BE2C (cell line): ENCODE results near the gene TBC1D2. TPM values are rescaled to one million over a fixed set of nuclear protein-coding genes. Genes with fewer than 3 reads are reported as not detected.

ENCODE experiments used
- DNase-seq: peaks from one replicate; pipeline ENCODE4 v3.0.0-alpha.2; 2020
- H3K27me3 ChIP-seq: fragments of 250-450 bp; sonication (Bioruptor Pico); 2 replicates; pipeline ENCODE4 v1.5.1; 2020; ENCODE audit warnings: mild to moderate bottlenecking
- H3K36me3 ChIP-seq: fragments of 250-450 bp; sonication (Bioruptor Pico); 2 replicates; pipeline ENCODE4 v1.5.1; 2020; ENCODE audit warnings: mild to moderate bottlenecking
- H3K4me1 ChIP-seq: fragments of 250-450 bp; sonication (Bioruptor Pico); 2 replicates; pipeline ENCODE4 v1.5.1; 2020
- H3K4me3 ChIP-seq: 2 replicates; pipeline ENCODE4 v1.5.1; 2011; ENCODE audit warnings: low read depth, low read length
- H3K9me3 ChIP-seq: fragments of 250-450 bp; sonication (Bioruptor Pico); 2 replicates; pipeline ENCODE4 v1.5.1; 2020
- CTCF ChIP-seq: IDR thresholded peaks from 2 replicates; pipeline ENCODE4 v1.5.1; 2012; ENCODE audit warnings: mild to moderate bottlenecking, low read depth, low read length
- polyA plus RNA-seq: library from polyadenylated mRNA; unstranded; fragments of >200 nt; gene quantifications from one replicate; pipeline ENCODE4 v1.2.1, GENCODE V29; 2012; ENCODE audit warnings: low read depth, missing spikeins; ENCODE audit not compliant: insufficient read length, insufficient read depth

The TBC1D2 gene
- 3.9 TPM for polyA plus RNA-seq

- Histone ChIP-seq H3K27me3 (no peaks in the 10 kb centered on the region), H3K4me3 (peak within 1 kb of the TSS; percentile 71), H3K9me3 (no peaks in the 10 kb centered on the region), H3K4me1 (no peaks in the 10 kb centered on the region; the same call in 1 of the 2 replicates), H3K36me3 (no peaks in the 10 kb centered on the region)
- peak; percentile 6; the same call in 1 of the 2 replicates for TF ChIP-seq CTCF
- DNase-seq, result peak; percentile 94
These were observed at the start of gene TBC1D2 for GRCh38 chr9:98255578-98256296. Gene TBC1D2 (minus strand): TSS chr9:98255649. CDS start chr9:98255541, 108 bp downstream.

GRCh38 chr9:98304381-98304780 lies 48.9 kb upstream of the TBC1D2 start:
- no peaks in the 10 kb centered on the region for H3K9me3 ChIP-seq
- H3K27me3 ChIP-seq, result no peaks in the 10 kb centered on the region
- H3K36me3 ChIP-seq, result no peaks in the 10 kb centered on the region
- H3K4me3 ChIP-seq, result no peak overlapping the region
- DNase-seq, result no peak
- H3K4me1 ChIP-seq, result peaks cover 12% of the 10 kb centered on the region
- TF ChIP-seq CTCF, result no peak

GRCh38 chr9:98303633-98304125 lies 48.2 kb upstream of the TBC1D2 start:
- Histone ChIP-seq H3K27me3 (no peaks in the 10 kb centered on the region), H3K4me3 (no peak overlapping the region), H3K9me3 (no peaks in the 10 kb centered on the region), H3K4me1 (peaks cover 12% of the 10 kb centered on the region), H3K36me3 (no peaks in the 10 kb centered on the region)
- TF ChIP-seq CTCF, result no peak
- no peak for DNase-seq

GRCh38 chr9:98302938-98303632 lies 47.6 kb upstream of the TBC1D2 start:
- DNase-seq, result no peak
- peaks cover 12% of the 10 kb centered on the region for H3K4me1 ChIP-seq
- H3K36me3 ChIP-seq, result no peaks in the 10 kb centered on the region
- H3K4me3 ChIP-seq, result no peak overlapping the region
- TF ChIP-seq CTCF, result no peak
- no peaks in the 10 kb centered on the region for H3K9me3 ChIP-seq
- no peaks in the 10 kb centered on the region for H3K27me3 ChIP-seq

- no peak overlapping the region for H3K4me3 ChIP-seq
- no peaks in the 10 kb centered on the region for H3K36me3 ChIP-seq
- H3K27me3 ChIP-seq, result no peaks in the 10 kb centered on the region
- peaks cover 12% of the 10 kb centered on the region for H3K4me1 ChIP-seq
- no peak for TF ChIP-seq CTCF
- DNase-seq, result no peak
- H3K9me3 ChIP-seq, result no peaks in the 10 kb centered on the region
These were observed 46.7 kb upstream of the TBC1D2 start for GRCh38 chr9:98302150-98302549.

- TF ChIP-seq CTCF, result no peak
- peaks cover 8% of the 10 kb centered on the region for H3K4me1 ChIP-seq
- H3K4me3 ChIP-seq, result no peak overlapping the region
- H3K27me3 ChIP-seq, result no peaks in the 10 kb centered on the region
- H3K36me3 ChIP-seq, result no peaks in the 10 kb centered on the region
- no peaks in the 10 kb centered on the region for H3K9me3 ChIP-seq
- no peak for DNase-seq
These were observed 45.2 kb upstream of the TBC1D2 start for GRCh38 chr9:98300611-98301010.
